ENCODE results near the gene ADPRH.
A peak's percentile ranks its signal among the peaks of the same experiment; 100 is the strongest.

ADPRH gene

DNA sequence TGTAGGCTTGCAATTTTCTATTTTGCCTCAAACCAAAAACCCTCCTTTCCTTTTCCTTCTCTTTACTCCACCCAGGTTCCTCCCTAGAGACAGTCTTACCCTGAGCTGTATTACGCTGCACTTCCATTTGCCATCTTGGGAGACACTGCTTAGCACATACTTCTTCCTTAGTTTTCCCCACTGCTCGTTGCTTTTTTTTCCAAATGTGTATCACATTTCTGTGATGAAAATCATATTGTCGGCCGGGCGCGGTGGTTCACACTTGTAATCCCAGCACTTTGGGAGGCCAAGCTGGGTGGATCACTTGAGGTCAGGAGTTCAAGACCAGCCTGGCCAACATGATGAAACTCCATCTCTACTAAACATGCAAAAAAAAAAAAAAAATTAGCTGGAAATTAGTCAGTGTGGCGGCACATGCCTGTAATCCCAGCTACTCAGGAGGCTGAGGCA is 51.6 kb downstream of the ADPRH start:
- Histone ChIP-seq H3K4me1 (peaks cover 0 to 49% (median 0%) of the 10 kb centered on the region in 4 donors), H3K4me3 (no peak overlapping the region), H3K9me3 (no peaks in the 10 kb centered on the region), H3K27ac (peak overlapping the region; percentile 47 to 51), H3K36me3 (no peaks in the 10 kb centered on the region), H3K27me3 (no peaks in the 10 kb centered on the region)
- no peak for DNase-seq
- intact Hi-C loops (cut with DNase I; ENCODE audit: low total_unique reads) = no loop called here
- no peak for TF ChIP-seq CTCF (IDR thresholded peaks at IDR 0.05)

GRCh38 chr3:119631516-119631915 is 52.2 kb downstream of the ADPRH start:
- no peak overlapping the region for H3K4me3 ChIP-seq
- peaks cover 0 to 49% (median 0%) of the 10 kb centered on the region in 4 donors for H3K4me1 ChIP-seq
- peak overlapping the region in 1 of 2 donors; percentile 51 for H3K27ac ChIP-seq
- no peak for TF ChIP-seq CTCF (IDR thresholded peaks at IDR 0.05)
- no peak for DNase-seq
- H3K9me3 ChIP-seq = no peaks in the 10 kb centered on the region
- intact Hi-C loops (cut with DNase I; ENCODE audit: low total_unique reads) = no loop called here
- H3K36me3 ChIP-seq = no peaks in the 10 kb centered on the region
- no peaks in the 10 kb centered on the region for H3K27me3 ChIP-seq

- H3K4me1 ChIP-seq = peaks cover 0 to 46% (median 0%) of the 10 kb centered on the region in 4 donors
- TF ChIP-seq CTCF (IDR thresholded peaks at IDR 0.05) = no peak
- H3K36me3 ChIP-seq = no peaks in the 10 kb centered on the region
- no peak for DNase-seq
- intact Hi-C loops (cut with DNase I; ENCODE audit: low total_unique reads) = no loop called here
- no peak overlapping the region for H3K4me3 ChIP-seq
- H3K9me3 ChIP-seq = no peaks in the 10 kb centered on the region
- H3K27ac ChIP-seq = peak overlapping the region in 1 of 2 donors; percentile 51
- no peaks in the 10 kb centered on the region for H3K27me3 ChIP-seq
Measured at GRCh38 chr3:119632216-119632615, 52.9 kb downstream of the ADPRH start.

DNA sequence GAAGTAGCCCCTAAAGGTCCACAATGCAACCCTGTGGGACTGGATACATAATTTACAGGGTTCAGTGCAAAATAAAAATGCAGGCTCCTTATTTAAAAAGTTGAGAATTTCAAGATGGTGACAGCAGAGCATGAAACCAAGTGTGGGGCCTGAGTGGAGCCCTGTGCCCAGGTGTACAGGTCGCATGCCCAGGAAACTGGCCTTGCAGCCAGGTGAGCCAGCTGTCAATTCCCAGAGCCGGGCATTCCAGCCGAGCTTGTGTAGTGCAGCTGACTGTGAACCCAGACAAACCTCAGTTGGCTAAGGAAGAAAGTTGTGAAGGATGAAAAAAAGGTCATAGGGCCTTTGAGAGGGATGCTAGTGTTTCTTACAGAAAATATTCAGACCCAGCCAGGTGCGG is 53.5 kb downstream of the ADPRH start:
- intact Hi-C loops (cut with DNase I; ENCODE audit: low total_unique reads) = no loop called here
- Histone ChIP-seq H3K36me3 (no peaks in the 10 kb centered on the region), H3K9me3 (no peaks in the 10 kb centered on the region), H3K27ac (no peak overlapping the region), H3K27me3 (no peaks in the 10 kb centered on the region), H3K4me3 (no peak overlapping the region), H3K4me1 (peaks cover 0 to 45% (median 2%) of the 10 kb centered on the region in 4 donors)
- DNase-seq = no peak
- TF ChIP-seq CTCF (IDR thresholded peaks at IDR 0.05) = no peak

DNA sequence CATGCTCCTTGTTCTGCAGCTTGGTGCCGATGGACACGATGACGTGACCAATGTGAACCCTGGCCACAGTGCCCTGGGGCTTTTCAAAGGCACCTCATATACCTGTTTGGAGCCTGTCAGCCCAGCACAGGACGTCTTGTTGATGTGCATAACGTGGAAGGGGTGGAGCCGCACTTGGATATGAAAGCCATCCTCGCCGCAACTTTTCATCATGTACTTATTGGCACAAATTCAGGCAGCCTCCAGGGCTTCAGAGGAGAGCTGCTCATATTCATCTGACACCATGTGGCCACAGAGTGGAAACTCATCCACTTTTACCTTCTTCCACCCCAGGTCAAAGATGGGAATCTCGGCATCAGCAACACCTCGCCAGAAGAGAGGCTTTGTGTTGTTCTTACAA is 56.4 kb downstream of the ADPRH start:
- Histone ChIP-seq H3K4me1 (peaks cover 0 to 26% (median 2%) of the 10 kb centered on the region in 4 donors), H3K27me3 (no peaks in the 10 kb centered on the region), H3K27ac (no peak overlapping the region), H3K36me3 (no peaks in the 10 kb centered on the region), H3K4me3 (no peak overlapping the region), H3K9me3 (no peaks in the 10 kb centered on the region)
- no peak for TF ChIP-seq CTCF (IDR thresholded peaks at IDR 0.05)
- no peak for DNase-seq
- intact Hi-C loops (cut with DNase I; ENCODE audit: low total_unique reads) = no loop called here

DNA sequence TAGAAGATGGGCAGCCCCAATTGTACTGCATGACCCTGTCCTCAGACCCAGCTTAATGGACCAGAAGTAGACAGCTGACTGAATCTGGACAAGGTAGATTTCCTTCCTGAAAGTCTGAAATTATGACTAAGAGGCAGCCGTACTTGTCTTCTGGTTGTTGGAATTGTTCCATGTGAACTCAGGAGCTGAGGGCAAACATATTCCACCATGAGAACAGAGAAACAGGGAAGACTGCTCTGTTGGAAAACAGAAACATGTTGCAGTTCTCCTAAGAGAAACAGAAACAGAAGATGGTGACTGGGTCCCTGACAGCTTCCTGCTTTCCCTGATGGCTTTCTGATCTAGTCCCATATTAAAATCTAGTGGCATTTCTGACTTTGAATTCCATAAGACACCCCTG is 57.0 kb downstream of the ADPRH start:
- no peak overlapping the region for H3K4me3 ChIP-seq
- peaks cover 0 to 4% (median 2%) of the 10 kb centered on the region in 3 donors for H3K36me3 ChIP-seq
- peaks cover 0 to 23% (median 2%) of the 10 kb centered on the region in 4 donors for H3K4me1 ChIP-seq
- no peak overlapping the region for H3K27ac ChIP-seq
- no peaks in the 10 kb centered on the region for H3K27me3 ChIP-seq
- intact Hi-C loops (cut with DNase I; ENCODE audit: low total_unique reads) = no loop called here
- no peak for TF ChIP-seq CTCF (IDR thresholded peaks at IDR 0.05)
- DNase-seq = no peak
- no peaks in the 10 kb centered on the region for H3K9me3 ChIP-seq
